Osteocyte (in vitro differentiated cells): ENCODE measurements around the gene TMEM182. TPM values are rescaled to one million over a fixed set of nuclear protein-coding genes. Genes with fewer than 3 reads are reported as not detected.
A peak's percentile ranks its signal among the peaks of the same experiment; 100 is the strongest.

Source experiments
- DNase-seq: peaks from one replicate; pipeline ENCODE4 v3.0.0; 2021; ENCODE audit warnings: mixed read lengths; ENCODE audit not compliant: unreplicated experiment; ENCODE audit errors: extremely low spot score
- H3K27ac Mint-ChIP-seq: one replicate; pipeline ENCODE4 v1.8.0; 2021; ENCODE audit warnings: mild to moderate bottlenecking, mixed read lengths; ENCODE audit not compliant: unreplicated experiment
- H3K27me3 Mint-ChIP-seq: one replicate; pipeline ENCODE4 v1.8.0; 2021; ENCODE audit warnings: mixed read lengths; ENCODE audit not compliant: unreplicated experiment
- H3K36me3 Mint-ChIP-seq: one replicate; pipeline ENCODE4 v1.8.0; 2021; ENCODE audit warnings: mixed read lengths; ENCODE audit not compliant: unreplicated experiment
- H3K4me1 Mint-ChIP-seq: one replicate; pipeline ENCODE4 v1.8.0; 2021; ENCODE audit warnings: mixed read lengths; ENCODE audit not compliant: unreplicated experiment
- H3K4me3 Mint-ChIP-seq: one replicate; pipeline ENCODE4 v1.8.0; 2021; ENCODE audit warnings: mild to moderate bottlenecking, moderate library complexity, mixed read lengths; ENCODE audit not compliant: unreplicated experiment
- H3K9me3 Mint-ChIP-seq: one replicate; pipeline ENCODE4 v1.8.0; 2021; ENCODE audit warnings: mixed read lengths; ENCODE audit not compliant: unreplicated experiment
- CTCF ChIP-seq: fragments of 200-600 bp; sonication (generic); IDR thresholded peaks from 2 replicates; pipeline ENCODE4 v1.5.0; 2021; ENCODE audit warnings: antibody characterized with exemption, mild to moderate bottlenecking, moderate library complexity
- total RNA-seq: library from RNA; stranded (reverse); gene quantifications from 2 replicates; pipeline ENCODE4 v1.2.1, GENCODE V29; 2021

TMEM182 gene
- total RNA-seq, 1 donor from 2014 or later = 2.7 TPM

- no peak overlapping the region for H3K4me3 Mint-ChIP-seq
- TF ChIP-seq CTCF = peak; percentile 83
- no peaks in the 10 kb centered on the region for H3K9me3 Mint-ChIP-seq
- H3K4me1 Mint-ChIP-seq = no peaks in the 10 kb centered on the region
- H3K27me3 Mint-ChIP-seq = no peaks in the 10 kb centered on the region
- no peaks in the 10 kb centered on the region for H3K36me3 Mint-ChIP-seq
- H3K27ac Mint-ChIP-seq = no peak overlapping the region
- DNase-seq = no peak
These were observed 8.2 kb upstream of the TMEM182 start for GRCh38 chr2:102753563-102754159.

GRCh38 chr2:102754456-102755145 is 7.2 kb upstream of the TMEM182 start:
- Mint-ChIP-seq H3K27me3 (no peaks in the 10 kb centered on the region), H3K9me3 (no peaks in the 10 kb centered on the region), H3K27ac (no peak overlapping the region)

GRCh38 chr2:102755284-102755683 is 6.5 kb upstream of the TMEM182 start:
- H3K36me3 Mint-ChIP-seq = no peaks in the 10 kb centered on the region
- H3K4me3 Mint-ChIP-seq = no peak overlapping the region
- H3K4me1 Mint-ChIP-seq = no peaks in the 10 kb centered on the region
- DNase-seq = no peak
- TF ChIP-seq CTCF = no peak
- H3K9me3 Mint-ChIP-seq = no peaks in the 10 kb centered on the region
- no peak overlapping the region for H3K27ac Mint-ChIP-seq
- no peaks in the 10 kb centered on the region for H3K27me3 Mint-ChIP-seq

More at GRCh38 chr2:102754456-102755145, 7.2 kb upstream of the TMEM182 start:
- H3K4me3 Mint-ChIP-seq = no peak overlapping the region
- TF ChIP-seq CTCF = no peak
- no peaks in the 10 kb centered on the region for H3K36me3 Mint-ChIP-seq
- no peak for DNase-seq
- no peaks in the 10 kb centered on the region for H3K4me1 Mint-ChIP-seq

- Mint-ChIP-seq H3K9me3 (no peaks in the 10 kb centered on the region), H3K4me3 (no peak overlapping the region)
These were observed 3.4 kb upstream of the TMEM182 start for GRCh38 chr2:102758439-102758838.

More at GRCh38 chr2:102758439-102758838, 3.4 kb upstream of the TMEM182 start:
- Mint-ChIP-seq H3K27ac (no peak overlapping the region), H3K27me3 (no peaks in the 10 kb centered on the region), H3K36me3 (no peaks in the 10 kb centered on the region), H3K4me1 (no peaks in the 10 kb centered on the region)
- no peak for DNase-seq
- no peak for TF ChIP-seq CTCF
